Epithelial cell of esophagus (primary cell): Measurements from ENCODE around the gene SPTY2D1.

Experiments used
- DNase-seq: peaks from one replicate; pipeline ENCODE4 v3.0.0; 2010; ENCODE audit warnings: low read depth
- H3K4me3 ChIP-seq: 2 replicates; pipeline ENCODE4 v1.5.1; 2011; ENCODE audit warnings: mild to moderate bottlenecking, low read length, control low read depth
- CTCF ChIP-seq: IDR thresholded peaks from 2 replicates; pipeline ENCODE4 v1.5.1; 2011; ENCODE audit warnings: low read depth, mild to moderate bottlenecking, low read length, control low read depth, inconsistent platforms; ENCODE audit not compliant: insufficient read depth; ENCODE audit errors: missing control alignments

The SPTY2D1 gene

GRCh38 chr11:18581825-18582224 is 52.3 kb downstream of the SPTY2D1 start:
- H3K4me3 ChIP-seq, result no peak overlapping the region

GRCh38 chr11:18580113-18580766 is 53.9 kb downstream of the SPTY2D1 start:
- TF ChIP-seq CTCF, result no peak
- no peak for DNase-seq
- H3K4me3 ChIP-seq, result no peak overlapping the region

More at GRCh38 chr11:18581825-18582224, 52.3 kb downstream of the SPTY2D1 start:
- no peak for DNase-seq
- no peak for TF ChIP-seq CTCF

GRCh38 chr11:18578975-18579598 is 55.1 kb downstream of the SPTY2D1 start:
- no peak overlapping the region for H3K4me3 ChIP-seq
- no peak for DNase-seq
- TF ChIP-seq CTCF, result no peak

DNA sequence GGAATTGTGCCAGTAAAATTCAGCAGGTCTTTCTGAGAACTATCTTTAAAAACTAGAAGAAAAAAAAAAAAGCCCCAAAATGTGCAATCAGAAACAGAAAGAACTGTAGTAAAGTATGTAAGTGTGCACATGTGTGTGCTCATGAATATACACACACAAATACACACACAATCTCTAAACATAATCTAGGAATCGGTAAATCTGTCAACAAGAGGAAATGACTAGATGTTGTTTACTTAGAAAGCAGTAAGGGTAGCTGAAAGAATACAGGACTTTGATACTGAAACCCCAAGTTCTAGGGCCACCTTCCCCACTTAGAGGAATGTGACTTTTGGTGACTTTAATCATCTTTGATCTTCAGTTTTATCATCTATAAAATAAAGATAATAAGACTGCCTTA is 58.8 kb downstream of the SPTY2D1 start:
- no peak for DNase-seq
- no peak overlapping the region for H3K4me3 ChIP-seq
- no peak for TF ChIP-seq CTCF

DNA sequence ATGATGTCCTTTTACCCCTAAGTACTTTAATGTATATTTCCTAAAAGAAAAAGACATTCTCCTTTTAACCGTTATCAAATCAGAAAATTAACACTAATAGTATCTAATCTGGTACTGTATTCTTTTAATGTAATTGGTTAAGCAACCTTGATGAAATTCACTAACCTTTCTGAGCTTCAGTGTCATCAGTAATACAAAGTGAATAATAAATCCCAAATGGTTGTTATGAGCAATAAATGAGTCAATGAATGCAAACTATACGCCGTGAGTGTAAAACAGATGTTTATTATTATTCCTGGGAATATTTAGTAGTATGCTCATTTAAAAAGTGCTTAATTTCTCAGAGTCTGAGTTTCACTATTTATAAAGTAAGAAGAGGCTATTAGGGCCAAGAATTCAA is 67.1 kb downstream of the SPTY2D1 start:
- H3K4me3 ChIP-seq, result no peak overlapping the region
- DNase-seq, result peak; percentile 24
- no peak for TF ChIP-seq CTCF

GRCh38 chr11:18566406-18566805 is 67.7 kb downstream of the SPTY2D1 start:
- H3K4me3 ChIP-seq, result no peak overlapping the region
- no peak for TF ChIP-seq CTCF
- peak; percentile 23 for DNase-seq

DNA sequence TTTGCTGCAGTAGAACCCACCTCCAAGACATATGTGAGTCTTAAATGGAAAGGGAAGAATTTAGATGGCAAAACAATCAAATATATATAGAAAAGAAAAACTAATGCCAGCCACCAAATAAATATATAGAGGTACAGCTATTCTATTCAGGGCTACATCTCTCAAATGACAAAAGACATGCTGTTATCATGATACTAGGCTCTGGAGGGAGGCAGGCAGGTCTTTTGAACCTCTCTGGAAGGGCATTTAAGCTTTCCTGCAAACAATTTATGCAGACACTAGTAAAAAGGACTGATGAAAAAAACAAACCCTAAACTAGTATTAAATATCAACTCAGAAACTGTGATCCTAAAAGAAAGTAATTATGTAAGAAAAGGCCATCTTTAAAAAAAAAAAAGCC is 70.0 kb downstream of the SPTY2D1 start:
- no peak for DNase-seq
- H3K4me3 ChIP-seq, result no peak overlapping the region
- TF ChIP-seq CTCF, result no peak
